Stimulated activated CD8-positive, alpha-beta memory T cell treated with anti-CD3 and anti-CD28 coated beads, Interleukin-4, amount 100 ng/mL, for 4 hours (primary cell): ENCODE measurements around the gene WNT1.

Source experiments
- DNase-seq, 2 donors: peaks; one replicate each; pipeline ENCODE4 v3.0.0-alpha.2; 2020; ENCODE audit warnings: low read depth in 2 of 2, low spot score in 1 of 2

WNT1 gene

GRCh38 chr12:49026678-49027480, 48.8 kb downstream of the WNT1 start:
- no peak for DNase-seq

DNA sequence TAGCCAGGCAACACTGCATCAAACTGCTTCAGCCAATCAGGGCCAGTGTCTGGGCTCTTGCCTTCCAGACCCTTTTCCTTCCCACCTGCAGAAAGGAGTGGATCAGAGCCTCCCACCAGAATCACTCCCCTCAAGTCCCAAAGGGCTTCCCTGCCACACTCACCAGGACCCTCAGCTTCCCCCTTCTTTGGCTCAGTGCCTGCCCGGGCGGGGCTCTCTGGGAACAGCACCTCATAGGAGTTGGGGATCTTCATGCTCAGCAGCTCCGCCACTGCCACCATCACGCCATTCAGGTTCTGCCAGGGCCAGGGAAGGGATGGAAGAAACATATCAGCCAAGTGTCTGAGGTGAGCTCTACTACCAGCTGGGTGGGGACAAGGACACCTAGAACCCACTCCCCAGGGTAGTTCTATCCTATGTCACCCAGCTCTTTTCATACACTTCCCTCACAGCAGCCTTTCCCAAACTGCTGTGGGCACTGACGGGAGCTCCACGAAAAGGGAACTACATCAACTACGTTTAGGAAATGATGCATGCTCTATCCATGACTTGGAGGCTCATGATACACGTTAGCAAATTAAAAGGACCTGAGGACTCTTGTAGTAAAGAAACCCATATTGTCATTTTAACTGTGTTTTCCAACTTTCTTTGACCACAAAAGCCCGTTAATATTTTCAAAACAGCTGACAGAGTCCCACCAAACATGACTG, 49.9 kb downstream of the WNT1 start:
- no peak for DNase-seq

DNA sequence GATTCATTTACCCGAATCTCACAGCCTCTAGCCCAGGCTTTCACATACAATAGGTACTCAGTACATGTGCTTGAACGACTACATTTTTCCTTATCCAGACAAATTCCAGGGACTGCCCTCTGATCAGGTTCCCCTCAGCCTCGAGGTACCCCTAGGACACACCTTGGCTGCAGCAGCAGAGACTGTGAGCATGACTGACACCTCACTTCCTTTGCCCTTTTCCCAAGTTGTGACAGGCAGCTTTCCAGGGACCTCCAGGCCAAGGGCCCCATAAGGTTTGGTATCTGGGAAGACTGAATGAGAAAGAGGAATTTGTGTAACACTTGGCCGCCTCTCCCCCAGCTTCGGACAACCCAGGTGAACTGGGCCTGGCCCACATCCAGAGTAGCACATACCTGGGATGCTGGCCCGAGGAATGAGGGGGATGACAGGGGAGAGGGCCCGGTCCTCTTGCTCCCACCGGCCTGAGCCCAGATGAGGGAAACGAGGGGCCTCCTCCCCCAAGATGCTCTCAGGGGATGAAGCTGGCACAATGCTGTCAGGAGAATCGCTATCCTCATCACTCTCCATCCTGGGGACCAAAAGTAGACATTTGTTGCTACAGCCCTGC, 50.6 kb downstream of the WNT1 start:
- DNase-seq, result no peak

DNA sequence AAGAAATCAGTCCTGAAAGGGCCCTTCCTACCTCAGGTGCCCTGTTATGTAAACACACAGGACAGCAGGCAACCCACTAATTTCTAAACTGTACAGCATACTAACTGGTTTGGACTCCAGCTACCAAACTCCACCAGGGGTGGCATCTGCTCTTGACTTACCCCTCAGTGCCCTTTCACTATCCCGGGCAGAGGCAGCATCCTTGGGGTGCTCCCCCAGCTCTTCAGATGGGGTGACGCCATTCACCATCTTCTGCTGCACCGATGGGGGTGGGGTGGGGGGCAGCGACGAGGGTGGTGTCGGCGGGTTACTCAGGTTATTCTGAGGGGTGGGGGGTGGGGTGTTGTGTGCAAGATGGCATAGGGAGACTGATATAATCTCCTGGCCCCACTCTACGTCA, 52.0 kb downstream of the WNT1 start:
- DNase-seq, result no peak

GRCh38 chr12:49030714-49031572, 52.8 kb downstream of the WNT1 start:
- DNase-seq, result no peak

GRCh38 chr12:49031573-49032161, 53.5 kb downstream of the WNT1 start:
- no peak for DNase-seq
